ENCODE results near the gene THNSL1.
"Not testable (repeated sequence)": the region's sequence is repeated elsewhere in the genome, so short reads cannot be mapped to it uniquely, and the experiment has no call there.

Gene THNSL1

DNA sequence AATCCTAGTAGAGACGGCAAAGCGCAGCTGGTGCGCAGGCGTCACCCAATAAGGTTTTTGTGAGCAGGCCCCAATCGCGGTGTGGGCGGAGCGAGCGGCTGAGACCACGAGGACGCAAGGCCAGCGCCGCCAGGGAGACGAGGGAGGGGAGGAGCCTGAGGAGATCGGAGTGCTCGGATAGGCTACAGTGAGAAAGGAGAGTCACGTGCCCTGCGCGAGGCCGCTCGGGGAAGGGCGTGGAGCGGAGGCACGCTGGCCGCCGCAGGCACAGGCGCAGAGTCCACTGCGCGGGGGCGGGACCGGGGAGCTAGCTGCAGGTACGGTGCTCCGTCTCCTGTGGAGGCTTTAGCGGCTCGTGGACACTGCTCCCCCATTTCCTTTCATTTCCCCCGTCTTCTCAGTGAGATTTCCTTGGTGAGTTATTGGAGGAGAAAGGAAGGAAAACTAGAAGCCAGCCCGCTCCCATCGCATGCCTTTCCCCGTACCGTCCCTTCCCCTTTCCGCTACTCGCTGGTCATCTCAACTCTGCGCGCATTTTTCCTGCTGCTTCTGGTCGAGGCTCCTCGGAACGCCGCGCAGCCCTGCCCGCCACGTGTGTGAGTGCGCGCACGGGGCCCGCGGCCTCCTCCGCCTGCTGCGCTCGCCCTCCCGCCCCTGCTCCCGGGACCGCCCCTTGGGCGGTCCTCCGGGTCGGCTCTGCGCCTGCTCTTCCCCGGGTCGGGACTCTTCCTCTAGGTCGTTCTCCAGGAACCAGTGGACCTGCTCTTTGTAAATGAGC, at the start of gene THNSL1:
Gene THNSL1 (plus strand): TSS at position 237 of the 778 bp plus-strand sequence. CDS start 6,612 bp downstream, outside the sequence.
- DNase-seq (ENCODE audit: low spot score), result peak; percentile 98

DNA sequence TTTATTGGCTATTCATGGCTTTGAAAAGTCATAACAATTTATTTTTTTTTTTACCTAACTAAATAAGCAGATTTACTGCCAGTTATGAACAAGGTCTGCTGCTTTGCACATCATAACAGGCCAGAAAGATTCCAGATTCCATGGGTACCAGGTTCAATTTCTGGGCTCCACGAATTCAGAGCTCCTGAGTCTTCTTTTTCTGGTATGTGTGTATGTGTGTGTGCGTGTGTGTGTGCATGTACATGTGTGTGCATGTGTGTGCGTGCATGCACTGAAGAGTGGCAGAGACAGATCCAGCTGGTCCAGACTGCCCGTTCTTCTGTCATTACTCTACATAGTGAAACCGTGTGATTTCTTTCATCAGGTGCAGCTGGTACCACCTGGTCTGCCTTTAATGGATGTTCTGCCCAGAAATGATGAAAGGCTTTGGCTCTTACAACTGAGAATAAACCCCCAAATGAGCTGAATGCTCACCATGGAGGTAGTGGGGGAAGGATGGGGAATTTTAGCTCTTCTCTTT, 49.4 kb upstream of the THNSL1 start:
- DNase-seq (ENCODE audit: low spot score), result no peak

GRCh38 chr10:24968349-24968748, 48.1 kb upstream of the THNSL1 start:
- no peak for DNase-seq (ENCODE audit: low spot score)

DNA sequence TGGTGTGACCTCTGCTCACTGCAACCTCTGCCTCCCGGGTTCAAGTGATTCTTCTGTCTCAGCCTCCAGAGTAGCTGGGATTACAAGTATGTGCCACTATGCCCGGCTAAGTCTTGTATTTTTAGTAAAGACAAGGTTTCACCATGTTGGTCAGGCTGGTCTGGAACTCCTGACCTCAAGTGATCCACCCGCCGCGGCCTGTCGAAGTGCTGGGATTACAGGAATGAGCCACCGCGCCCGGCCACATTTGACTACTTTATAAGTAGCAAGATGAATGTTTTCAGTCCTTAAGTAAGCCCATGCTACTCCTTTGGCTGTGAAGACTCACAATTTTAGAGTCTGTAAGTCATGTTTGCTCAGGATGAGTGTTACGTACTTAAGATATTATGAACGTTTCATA, 47.5 kb upstream of the THNSL1 start:
- DNase-seq (ENCODE audit: low spot score), result not testable (repeated sequence)

GRCh38 chr10:24969841-24970281, 46.6 kb upstream of the THNSL1 start:
- no peak for DNase-seq (ENCODE audit: low spot score)

DNA sequence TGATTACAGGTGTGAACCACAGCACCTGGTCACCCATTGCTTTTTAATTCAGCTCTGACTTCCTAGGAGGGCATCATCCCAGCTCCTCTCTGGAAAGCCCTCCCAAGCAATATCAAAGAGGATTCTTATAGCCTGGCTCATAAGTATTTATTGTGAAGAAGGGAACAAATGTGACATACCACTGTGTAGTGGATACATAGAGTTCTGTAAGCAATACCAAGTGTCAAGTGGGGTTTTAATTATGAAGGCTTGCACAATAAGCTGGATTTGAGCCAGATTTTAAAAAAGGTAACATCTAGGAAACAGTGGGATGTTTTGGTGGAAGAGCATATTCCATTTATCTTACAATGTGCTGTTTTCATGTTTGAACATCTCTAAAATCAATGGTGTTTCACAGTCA, 45.0 kb upstream of the THNSL1 start:
- no peak for DNase-seq (ENCODE audit: low spot score)

DNA sequence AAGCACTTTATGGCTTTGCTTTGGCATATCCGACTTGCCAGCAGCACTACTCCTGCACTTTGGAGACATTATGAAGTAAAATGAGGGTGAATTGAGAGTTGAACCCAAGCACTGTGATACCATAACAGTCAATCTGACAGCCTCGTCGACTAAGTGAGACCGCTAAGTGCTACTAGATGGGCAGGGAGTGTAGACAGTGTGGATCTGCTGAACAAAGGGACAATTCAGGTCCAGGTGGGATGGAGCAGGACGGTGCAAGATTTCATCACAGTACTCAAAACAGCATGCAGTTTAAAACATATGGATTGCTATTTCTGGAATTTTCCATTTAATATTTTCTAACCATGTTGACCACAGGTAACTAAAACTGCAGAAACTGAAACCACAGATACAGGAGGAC, 43.2 kb upstream of the THNSL1 start:
- no peak for DNase-seq (ENCODE audit: low spot score)

GRCh38 chr10:24974976-24975375, 41.4 kb upstream of the THNSL1 start:
- DNase-seq (ENCODE audit: low spot score), result no peak

DNA sequence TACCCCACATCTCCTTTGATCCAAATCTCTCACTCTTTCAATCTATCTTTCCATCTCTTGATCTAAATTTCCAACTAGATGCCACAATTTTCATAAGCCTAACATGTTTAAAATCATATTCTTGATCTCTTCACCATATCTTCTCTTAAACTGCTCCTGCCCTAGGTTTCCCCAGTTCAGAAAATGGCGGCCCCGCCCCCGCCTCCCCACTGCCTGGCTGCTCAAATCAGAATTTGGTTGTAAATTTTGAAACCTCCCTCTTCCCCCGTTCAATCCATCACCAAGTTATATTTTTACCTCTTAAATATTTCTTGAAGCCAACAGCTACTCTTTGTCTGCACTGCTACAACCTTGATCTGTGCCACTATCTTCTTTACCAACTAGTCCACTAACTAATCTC, 36.7 kb upstream of the THNSL1 start:
- DNase-seq (ENCODE audit: low spot score), result no peak

DNA sequence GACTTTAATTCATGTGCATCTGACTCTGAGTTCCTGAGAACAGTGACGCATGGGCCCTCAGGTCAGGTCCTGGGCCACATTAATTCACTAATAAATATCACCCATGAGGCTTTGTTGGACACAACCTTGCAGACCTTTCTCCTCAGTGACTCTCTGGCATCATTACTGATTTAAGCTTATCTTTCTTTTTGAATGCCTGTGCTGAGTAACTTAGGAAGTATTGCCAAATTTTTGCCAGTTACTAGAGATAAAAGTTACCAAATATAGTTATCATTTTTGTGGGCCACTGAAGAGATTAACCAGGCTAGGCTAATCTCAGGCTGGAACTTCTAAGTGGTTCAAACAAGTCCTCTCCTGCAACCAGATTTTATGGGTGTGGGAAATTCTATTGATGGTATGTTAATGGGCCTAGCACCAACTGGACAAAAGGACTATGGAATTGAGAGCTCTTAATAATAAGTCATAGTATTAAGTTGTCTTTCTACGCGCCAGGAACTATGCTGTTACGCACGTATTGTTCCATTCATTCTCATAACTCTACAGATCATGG, 35.2 kb upstream of the THNSL1 start:
- no peak for DNase-seq (ENCODE audit: low spot score)

DNA sequence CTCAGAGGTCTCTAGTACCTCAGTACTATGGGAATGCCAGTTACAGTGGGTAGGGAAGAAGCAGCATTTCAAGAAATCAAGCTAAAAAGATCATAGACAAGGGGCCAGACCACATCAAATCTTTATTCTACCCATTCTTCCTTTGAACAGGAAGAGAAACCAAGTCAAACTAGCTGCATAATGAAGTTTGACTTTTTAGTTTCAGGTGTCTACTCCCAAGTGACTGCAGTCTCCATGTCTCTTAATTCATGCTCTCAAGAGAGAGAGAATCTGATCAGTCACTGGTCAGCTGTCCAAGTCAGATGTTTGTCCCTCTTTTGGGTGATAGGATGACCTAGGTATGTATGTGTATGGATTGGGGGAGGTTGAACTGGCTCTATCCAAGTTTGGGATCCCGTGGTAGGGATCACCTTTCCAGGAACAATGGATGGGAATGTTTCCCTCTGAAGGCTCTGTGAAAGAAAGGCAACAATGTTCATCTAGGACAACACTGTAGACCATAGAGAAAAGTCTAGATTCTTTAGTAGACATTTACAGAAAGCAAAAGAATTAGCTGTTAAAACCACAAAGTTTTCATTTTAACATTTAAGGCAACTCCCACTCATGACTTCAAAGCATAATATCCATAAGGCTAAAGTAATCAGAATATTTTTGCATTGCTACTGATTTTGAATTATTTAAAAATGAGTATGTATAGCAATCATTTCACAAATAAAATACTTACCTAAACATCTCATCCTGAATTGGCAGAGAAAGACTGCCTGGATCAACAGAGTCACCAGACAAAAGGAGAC, 33.9 kb upstream of the THNSL1 start:
- no peak for DNase-seq (ENCODE audit: low spot score)

GRCh38 chr10:24983130-24983529, 33.3 kb upstream of the THNSL1 start:
- DNase-seq (ENCODE audit: low spot score), result no peak

- no peak for DNase-seq (ENCODE audit: low spot score)
Observed at GRCh38 chr10:24983946-24984345, 32.5 kb upstream of the THNSL1 start.

DNA sequence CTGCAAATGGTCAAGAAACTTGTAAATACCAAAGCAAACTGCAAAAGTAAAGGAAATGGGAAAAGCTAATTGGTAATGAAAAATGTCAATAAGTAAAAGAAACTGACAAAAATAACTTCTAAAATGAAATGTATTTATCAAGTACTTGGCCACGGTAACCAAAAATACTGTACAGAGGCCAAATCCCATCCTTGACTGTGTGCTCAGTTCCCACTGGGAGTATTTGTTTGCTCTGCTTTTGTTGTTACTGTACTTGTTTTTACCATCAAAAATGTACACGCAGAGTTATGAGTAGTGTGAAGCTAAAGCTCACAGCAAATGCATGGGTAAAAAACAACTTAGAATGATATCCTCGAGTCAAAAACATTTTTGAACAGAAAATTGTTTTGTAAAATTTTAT, 31.5 kb upstream of the THNSL1 start:
- DNase-seq (ENCODE audit: low spot score), result no peak

DNA sequence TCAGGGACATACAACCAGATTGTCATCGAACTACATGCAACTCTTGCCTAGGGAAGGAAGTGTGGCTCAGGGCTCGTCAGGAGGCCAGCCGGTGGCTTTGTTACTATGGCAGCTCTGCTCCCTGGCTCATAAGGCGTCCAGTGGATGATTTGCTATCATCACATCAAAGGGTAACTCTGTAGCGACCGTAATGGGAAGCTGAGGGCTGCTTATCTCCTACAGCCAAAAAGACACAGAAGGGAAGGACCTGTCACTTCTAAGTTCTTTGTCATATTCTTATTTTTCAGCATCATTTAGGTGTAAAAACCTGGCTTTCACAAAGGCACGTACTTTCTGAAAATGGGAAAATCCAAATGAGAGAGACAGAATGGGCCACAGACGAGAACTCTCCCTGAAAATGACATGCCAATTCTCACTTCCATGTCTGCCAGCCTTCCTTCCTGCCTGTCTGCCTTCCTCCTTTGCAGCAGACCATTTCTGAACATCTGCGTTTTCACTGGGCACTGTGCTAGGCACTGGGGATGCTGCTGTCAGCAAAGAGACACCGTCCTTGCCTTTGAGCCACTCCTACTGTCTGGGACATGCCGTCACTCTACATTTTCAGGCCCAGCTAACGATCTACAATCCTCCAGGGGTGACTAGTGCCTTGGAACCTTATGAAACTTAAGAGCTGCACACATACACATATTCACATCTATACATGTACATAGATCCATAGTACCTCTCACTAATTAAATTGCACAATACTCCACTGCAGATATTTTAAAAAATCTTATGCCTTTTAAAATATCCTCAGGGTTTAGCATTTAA, 27.4 kb upstream of the THNSL1 start:
- DNase-seq (ENCODE audit: low spot score), result no peak

- DNase-seq (ENCODE audit: low spot score), result no peak
Observed at GRCh38 chr10:24989867-24990266, 26.5 kb upstream of the THNSL1 start.

GRCh38 chr10:24991298-24991697, 25.1 kb upstream of the THNSL1 start:
- no peak for DNase-seq (ENCODE audit: low spot score)

DNA sequence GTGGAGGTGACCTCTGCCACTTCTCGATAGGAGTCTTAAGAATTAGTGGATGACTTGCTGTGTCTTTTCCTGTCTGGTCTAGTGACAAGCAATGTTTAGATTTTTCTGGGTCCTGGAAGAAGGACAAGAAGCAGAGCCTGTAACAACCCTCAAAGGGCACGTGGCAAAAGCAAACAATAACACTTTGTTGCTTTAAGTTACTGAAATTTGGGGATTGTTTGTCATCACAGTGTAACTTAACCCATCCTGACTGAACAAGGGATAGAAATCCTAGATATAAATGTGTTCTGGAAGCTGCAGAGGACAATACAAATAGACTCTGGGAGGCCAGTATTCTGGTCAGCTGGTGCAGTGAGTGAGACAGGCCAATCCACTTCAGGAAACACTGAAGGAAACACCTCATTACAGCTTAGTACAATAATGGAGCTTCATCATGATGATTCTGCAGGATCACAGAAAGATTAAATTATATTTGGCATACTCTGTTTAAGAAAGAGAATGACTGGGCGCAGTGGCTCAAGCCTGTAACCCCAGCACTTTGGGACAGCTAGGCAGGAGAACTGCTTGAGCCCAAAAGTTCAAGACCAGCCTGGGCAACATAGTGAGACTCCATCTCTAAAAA, 23.8 kb upstream of the THNSL1 start:
- no peak for DNase-seq (ENCODE audit: low spot score)

DNA sequence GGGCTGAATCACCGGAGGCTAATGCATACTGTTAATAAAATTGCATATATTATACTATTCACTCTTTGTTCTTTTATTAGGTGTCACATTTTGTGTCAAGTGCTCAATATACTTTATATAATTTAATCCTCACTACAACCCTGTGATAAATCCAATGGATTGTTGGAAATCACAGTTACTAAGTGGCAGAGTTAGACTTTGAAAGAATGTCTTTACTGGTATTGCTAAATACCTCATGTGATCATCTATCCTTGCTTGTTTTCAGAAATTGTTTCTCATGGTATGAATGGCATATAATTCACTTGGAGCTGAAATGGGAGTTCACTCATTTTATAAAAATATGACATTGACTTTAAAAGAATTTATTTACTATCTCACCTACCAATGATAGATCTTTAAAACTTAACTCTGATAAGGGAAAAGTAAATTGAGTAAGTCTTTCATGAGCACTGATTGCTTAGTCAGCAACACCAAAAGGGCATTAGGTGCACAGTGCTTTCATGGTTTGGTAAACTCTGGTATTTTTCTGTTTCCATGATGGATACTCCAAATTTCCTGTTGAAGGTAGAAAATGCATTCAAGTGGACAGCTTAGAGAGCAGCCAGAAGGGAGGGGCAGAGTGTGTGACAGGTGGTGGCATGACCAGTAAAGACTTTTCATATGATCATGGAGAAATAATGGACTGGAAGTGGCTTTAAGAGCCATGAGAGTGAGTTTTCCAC, 23.0 kb upstream of the THNSL1 start:
- no peak for DNase-seq (ENCODE audit: low spot score)

- no peak for DNase-seq (ENCODE audit: low spot score)
Observed at GRCh38 chr10:24995072-24995471, 21.3 kb upstream of the THNSL1 start.

- DNase-seq (ENCODE audit: low spot score), result no peak
Observed at GRCh38 chr10:24998044-24998443, 18.4 kb upstream of the THNSL1 start.
